Neural cell (in vitro differentiated cells): ENCODE measurements around the gene PCDHA11. TPM values are rescaled to one million over a fixed set of nuclear protein-coding genes. Genes with fewer than 3 reads are reported as not detected.
A peak's percentile ranks its signal among the peaks of the same experiment; 100 is the strongest.

Experiments used
- H2AFZ ChIP-seq: fragments of 200-600, 300-800 bp; sonication (generic), shearing (Covaris generic); 2 replicates; pipeline ENCODE4 v1.6.0; 2014; ENCODE audit warnings: low read depth, mild to moderate bottlenecking, antibody characterized with exemption, low read length, moderate library complexity
- H3F3A ChIP-seq: fragments of 200-600 bp; shearing (Covaris generic); 2 replicates; pipeline ENCODE4 v1.6.1; 2016; ENCODE audit warnings: mild to moderate bottlenecking, moderate library complexity, mixed read lengths, antibody characterized with exemption, low read length; ENCODE audit not compliant: insufficient read depth, poor library complexity, severe bottlenecking
- H3K27ac ChIP-seq: fragments of 200-600, 300-800 bp; sonication (generic), shearing (Covaris generic); 2 replicates; pipeline ENCODE4 v1.5.1; 2014; ENCODE audit warnings: mild to moderate bottlenecking, low read length, moderate library complexity
- H3K27me3 ChIP-seq: fragments of 300-800, 200-600 bp; sonication (generic), shearing (Covaris generic); 2 replicates; pipeline ENCODE4 v1.6.0; 2014; ENCODE audit warnings: mild to moderate bottlenecking, low read depth, low read length, moderate library complexity; ENCODE audit not compliant: insufficient read depth
- H3K36me3 ChIP-seq: fragments of 300-800, 200-600 bp; sonication (generic), shearing (Covaris generic); 2 replicates; pipeline ENCODE4 v1.5.1; 2014; ENCODE audit warnings: mild to moderate bottlenecking, antibody characterized with exemption, low read length, moderate library complexity; ENCODE audit not compliant: insufficient read depth
- H3K4me2 ChIP-seq: fragments of 300-800, 200-600 bp; sonication (generic), shearing (Covaris generic); 2 replicates; pipeline ENCODE4 v1.6.0; 2014; ENCODE audit warnings: mild to moderate bottlenecking, low read length
- H3K4me3 ChIP-seq: fragments of 300-800, 200-600 bp; sonication (generic), shearing (Covaris generic); 2 replicates; pipeline ENCODE4 v1.5.1; 2014; ENCODE audit warnings: mild to moderate bottlenecking, low read length, moderate library complexity
- H3K79me2 ChIP-seq: fragments of 200-600 bp; shearing (Covaris generic); replicated peaks from 2 replicates; pipeline ENCODE4 v1.6.0; 2014; ENCODE audit warnings: mild to moderate bottlenecking, low read length, moderate library complexity; ENCODE audit not compliant: insufficient read depth
- H3K9ac ChIP-seq: fragments of 300-800, 200-600 bp; sonication (generic), shearing (Covaris generic); 2 replicates; pipeline ENCODE4 v1.6.1; 2016; ENCODE audit warnings: mild to moderate bottlenecking, low read length, mixed read lengths
- H3K9me2 ChIP-seq: fragments of 200-600 bp; shearing (Covaris generic); 2 replicates; pipeline ENCODE4 v1.6.1; 2016; ENCODE audit warnings: mild to moderate bottlenecking, low read length, mixed read lengths; ENCODE audit not compliant: insufficient read depth
- H3K9me3 ChIP-seq: fragments of 200-600, 300-800 bp; sonication (generic), shearing (Covaris generic); 2 replicates; pipeline ENCODE4 v1.6.1; 2016; ENCODE audit warnings: mild to moderate bottlenecking, mixed run types, low read length, moderate library complexity, mixed read lengths
- H4K20me1 ChIP-seq: fragments of 200-600 bp; shearing (Covaris generic); 2 replicates; pipeline ENCODE4 v1.6.1; 2016; ENCODE audit warnings: mild to moderate bottlenecking, mixed run types; ENCODE audit not compliant: insufficient read depth
- CTCF ChIP-seq: fragments of 450-650 bp; IDR thresholded peaks from 2 replicates; pipeline ENCODE4 v1.5.1; 2014; ENCODE audit warnings: antibody characterized with exemption, mild to moderate bottlenecking, moderate library complexity; ENCODE audit not compliant: poor library complexity, severe bottlenecking
- EP300 ChIP-seq: fragments of 450-650 bp; conservative IDR thresholded peaks from 2 replicates; pipeline ENCODE4 v1.6.1; 2014; ENCODE audit warnings: antibody characterized with exemption, mild to moderate bottlenecking, moderate library complexity; ENCODE audit not compliant: poor library complexity, severe bottlenecking
- EZH2 ChIP-seq: fragments of 200-600, 300-800 bp; shearing (Covaris generic), sonication (generic); IDR thresholded peaks from 2 replicates; pipeline ENCODE4 v1.6.1; 2014; ENCODE audit warnings: antibody characterized with exemption, low read length, borderline replicate concordance, mild to moderate bottlenecking; ENCODE audit not compliant: insufficient read depth, poor library complexity, severe bottlenecking
- MXI1 ChIP-seq: fragments of 450-650 bp; conservative IDR thresholded peaks from 2 replicates; pipeline ENCODE4 v1.6.1; 2014; ENCODE audit warnings: antibody characterized with exemption, mild to moderate bottlenecking; ENCODE audit not compliant: poor library complexity, severe bottlenecking
- POLR2AphosphoS5 ChIP-seq: IDR thresholded peaks from 2 replicates; pipeline ENCODE4 v1.6.1; 2012
- RAD21 ChIP-seq: fragments of 450-650 bp; conservative IDR thresholded peaks from 2 replicates; pipeline ENCODE4 v1.6.1; 2014; ENCODE audit warnings: antibody characterized with exemption, mild to moderate bottlenecking, moderate library complexity
- SMC3 ChIP-seq: fragments of 450-650 bp; conservative IDR thresholded peaks from 2 replicates; pipeline ENCODE4 v1.6.1; 2014; ENCODE audit warnings: antibody characterized with exemption, mild to moderate bottlenecking, moderate library complexity; ENCODE audit not compliant: poor library complexity
- TAF1 ChIP-seq: IDR thresholded peaks from 2 replicates; pipeline ENCODE4 v1.6.1; 2012; ENCODE audit warnings: low read depth
- polyA plus RNA-seq: library from polyadenylated mRNA; depleted of rRNA; stranded (reverse); fragments of >200 nt; gene quantifications from 2 replicates; pipeline ENCODE4 v1.2.3, GENCODE V29; 2014
- TF ChIP-seq, protein P1 (sequence below): IDR thresholded peaks from 2 replicates; pipeline ENCODE4 v1.6.1; 2012; ENCODE audit warnings: borderline replicate concordance

The PCDHA11 gene
- polyA plus RNA-seq, 1 donor from 2014 or later, result 5.3 TPM

GRCh38 chr5:140882591-140882899, 13.8 kb downstream of the PCDHA11 start:
- peaks cover 38% of the 10 kb centered on the region for H3K9me3 ChIP-seq
- peaks cover 43% of the 10 kb centered on the region for H3K79me2 ChIP-seq
- TF ChIP-seq EZH2 (no peak), TAF1 (no peak), SMC3 (no peak), EP300 (no peak)
- TF ChIP-seq, protein P1, sequence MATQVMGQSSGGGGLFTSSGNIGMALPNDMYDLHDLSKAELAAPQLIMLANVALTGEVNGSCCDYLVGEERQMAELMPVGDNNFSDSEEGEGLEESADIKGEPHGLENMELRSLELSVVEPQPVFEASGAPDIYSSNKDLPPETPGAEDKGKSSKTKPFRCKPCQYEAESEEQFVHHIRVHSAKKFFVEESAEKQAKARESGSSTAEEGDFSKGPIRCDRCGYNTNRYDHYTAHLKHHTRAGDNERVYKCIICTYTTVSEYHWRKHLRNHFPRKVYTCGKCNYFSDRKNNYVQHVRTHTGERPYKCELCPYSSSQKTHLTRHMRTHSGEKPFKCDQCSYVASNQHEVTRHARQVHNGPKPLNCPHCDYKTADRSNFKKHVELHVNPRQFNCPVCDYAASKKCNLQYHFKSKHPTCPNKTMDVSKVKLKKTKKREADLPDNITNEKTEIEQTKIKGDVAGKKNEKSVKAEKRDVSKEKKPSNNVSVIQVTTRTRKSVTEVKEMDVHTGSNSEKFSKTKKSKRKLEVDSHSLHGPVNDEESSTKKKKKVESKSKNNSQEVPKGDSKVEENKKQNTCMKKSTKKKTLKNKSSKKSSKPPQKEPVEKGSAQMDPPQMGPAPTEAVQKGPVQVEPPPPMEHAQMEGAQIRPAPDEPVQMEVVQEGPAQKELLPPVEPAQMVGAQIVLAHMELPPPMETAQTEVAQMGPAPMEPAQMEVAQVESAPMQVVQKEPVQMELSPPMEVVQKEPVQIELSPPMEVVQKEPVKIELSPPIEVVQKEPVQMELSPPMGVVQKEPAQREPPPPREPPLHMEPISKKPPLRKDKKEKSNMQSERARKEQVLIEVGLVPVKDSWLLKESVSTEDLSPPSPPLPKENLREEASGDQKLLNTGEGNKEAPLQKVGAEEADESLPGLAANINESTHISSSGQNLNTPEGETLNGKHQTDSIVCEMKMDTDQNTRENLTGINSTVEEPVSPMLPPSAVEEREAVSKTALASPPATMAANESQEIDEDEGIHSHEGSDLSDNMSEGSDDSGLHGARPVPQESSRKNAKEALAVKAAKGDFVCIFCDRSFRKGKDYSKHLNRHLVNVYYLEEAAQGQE, result no peak
- peak overlapping the region; percentile 28 for H3K4me3 ChIP-seq
- no peak overlapping the region for H2AFZ ChIP-seq
- no peaks in the 10 kb centered on the region for H3K9me2 ChIP-seq
- no peaks in the 10 kb centered on the region for H3F3A ChIP-seq
- H3K4me2 ChIP-seq, result no peak overlapping the region
- H3K9ac ChIP-seq, result no peak overlapping the region
- H3K36me3 ChIP-seq, result peaks cover 42% of the 10 kb centered on the region
- H3K27me3 ChIP-seq, result no peaks in the 10 kb centered on the region
- no peak overlapping the region for H3K27ac ChIP-seq
- H4K20me1 ChIP-seq, result no peaks in the 10 kb centered on the region

DNA sequence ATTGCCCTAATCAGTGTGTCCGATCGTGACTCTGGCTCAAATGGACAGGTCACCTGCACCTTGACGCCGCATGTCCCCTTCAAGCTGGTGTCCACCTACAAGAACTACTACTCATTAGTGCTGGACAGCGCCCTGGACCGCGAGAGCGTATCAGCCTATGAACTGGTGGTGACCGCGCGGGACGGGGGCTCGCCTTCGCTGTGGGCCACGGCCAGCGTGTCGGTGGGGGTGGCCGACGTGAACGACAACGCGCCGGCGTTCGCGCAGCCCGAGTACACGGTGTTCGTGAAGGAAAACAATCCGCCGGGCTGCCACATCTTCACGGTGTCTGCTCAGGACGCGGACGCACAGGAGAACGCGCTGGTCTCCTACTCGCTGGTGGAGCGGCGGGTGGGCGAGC, 14.6 kb downstream of the PCDHA11 start:
- no peaks in the 10 kb centered on the region for H4K20me1 ChIP-seq
- no peak overlapping the region for H3K4me2 ChIP-seq
- H3K4me3 ChIP-seq, result no peak overlapping the region
- H3K36me3 ChIP-seq, result peaks cover 34% of the 10 kb centered on the region
- peaks cover 44% of the 10 kb centered on the region for H3K79me2 ChIP-seq
- no peak overlapping the region for H3K27ac ChIP-seq
- no peaks in the 10 kb centered on the region for H3K27me3 ChIP-seq
- TF ChIP-seq EZH2, result no peak
- TF ChIP-seq, protein P1, result no peak
- TF ChIP-seq EP300, result no peak
- no peak for TF ChIP-seq MXI1
- no peak for TF ChIP-seq TAF1
- TF ChIP-seq POLR2AphosphoS5, result no peak
- no peak for TF ChIP-seq CTCF
- TF ChIP-seq SMC3, result no peak
- TF ChIP-seq RAD21, result no peak
- H2AFZ ChIP-seq, result no peak overlapping the region
- H3K9me3 ChIP-seq, result peaks cover 37% of the 10 kb centered on the region
- H3F3A ChIP-seq, result no peaks in the 10 kb centered on the region
- no peaks in the 10 kb centered on the region for H3K9me2 ChIP-seq
- no peak overlapping the region for H3K9ac ChIP-seq
